ENCODE results near the gene METTL15.

- no peak for TF ChIP-seq CTCF (conservative IDR thresholded peaks at IDR 0.05; ENCODE audit: low read depth, low read length)
- no peak for TF ChIP-seq EZH2 (IDR thresholded peaks at IDR 0.05; ENCODE audit: borderline replicate concordance, low read depth, low read length, poor library complexity, severe bottlenecking)
Measured at GRCh38 chr11:28337701-28338100, 229.5 kb downstream of the METTL15 start.
